Activated naive CD4-positive, alpha-beta T cell treated with anti-CD3 and anti-CD28 coated beads, Interleukin-2, amount 50 U/mL, for 72 hours (primary cell): ENCODE results near the gene CD3E. TPM values are rescaled to one million over a fixed set of nuclear protein-coding genes. Genes with fewer than 3 reads are reported as not detected.
A peak's percentile ranks its signal among the peaks of the same experiment; 100 is the strongest.

ENCODE experiments used
- ATAC-seq, 2 donors: fragments of 150-1000 bp; cut with Tn5 transposase; 2 replicates each; pipeline ENCODE4 v1.10.0; 2021; ENCODE audit warnings: mild to moderate bottlenecking in 2 of 2, moderate library complexity in 2 of 2
- DNase-seq, 2 donors: peaks; one replicate each; pipeline ENCODE4 v3.0.0; 2021 to 2022; ENCODE audit warnings: low spot score in 2 of 2
- H3K27ac Mint-ChIP-seq, 2 donors: one replicate each; pipeline ENCODE4 v1.8.0; 2022; ENCODE audit warnings: mild to moderate bottlenecking in 2 of 2, mixed read lengths in 2 of 2
- H3K36me3 Mint-ChIP-seq, 2 donors: one replicate each; pipeline ENCODE4 v1.8.0; 2022; ENCODE audit warnings: mixed read lengths in 2 of 2
- H3K9me3 Mint-ChIP-seq, 2 donors: one replicate each; pipeline ENCODE4 v1.8.0; 2022; ENCODE audit warnings: mixed read lengths in 2 of 2
- total RNA-seq, 2 donors: library from RNA; stranded (reverse); gene quantifications; one replicate each; pipeline ENCODE4 v1.2.3, GENCODE V29; 2022

Gene CD3E
- 100 to 1,000 TPM; 371 to 455 TPM for total RNA-seq

GRCh38 chr11:118304568-118305248 lies at the start of gene CD3E:
Gene CD3E, plus strand, starts transcription at chr11:118304730. Its CDS starts 223 bp downstream, at chr11:118304953.
- ATAC-seq (peak; percentile 72 to 74), DNase-seq (peak; percentile 57 to 70)
- Mint-ChIP-seq H3K27ac (peak within 1 kb of the TSS; percentile 97 to 100), H3K36me3 (peaks cover 42 to 50% of the 10 kb centered on the region in 2 donors), H3K9me3 (no peaks in the 10 kb centered on the region)

GRCh38 chr11:118258410-118258809 lies 46.1 kb upstream of the CD3E start:
- peak in 1 of 2 donors; percentile 33 for ATAC-seq

GRCh38 chr11:118259138-118259537 lies 45.4 kb upstream of the CD3E start:
- H3K27ac Mint-ChIP-seq: no peak overlapping the region
- H3K36me3 Mint-ChIP-seq: peaks cover 57 to 81% of the 10 kb centered on the region in 2 donors
- no peak for DNase-seq
- no peak for ATAC-seq
- H3K9me3 Mint-ChIP-seq: no peaks in the 10 kb centered on the region

More at GRCh38 chr11:118258410-118258809, 46.1 kb upstream of the CD3E start:
- Mint-ChIP-seq H3K27ac (no peak overlapping the region), H3K9me3 (no peaks in the 10 kb centered on the region), H3K36me3 (peaks cover 50 to 73% of the 10 kb centered on the region in 2 donors)
- no peak for DNase-seq

- H3K36me3 Mint-ChIP-seq: peaks cover 58 to 76% of the 10 kb centered on the region in 2 donors
- no peak for DNase-seq
Measured at GRCh38 chr11:118260353-118260752, 44.2 kb upstream of the CD3E start.

GRCh38 chr11:118263112-118263511 lies 41.4 kb upstream of the CD3E start:
- Mint-ChIP-seq H3K27ac (peak overlapping the region in 1 of 2 donors; percentile 84), H3K9me3 (no peaks in the 10 kb centered on the region), H3K36me3 (peaks cover 51 to 58% of the 10 kb centered on the region in 2 donors)
- no peak for DNase-seq
- ATAC-seq: peak in 1 of 2 donors; percentile 44

More at GRCh38 chr11:118260353-118260752, 44.2 kb upstream of the CD3E start:
- Mint-ChIP-seq H3K27ac (no peak overlapping the region), H3K9me3 (no peaks in the 10 kb centered on the region)
- peak in 1 of 2 donors; percentile 39 for ATAC-seq

GRCh38 chr11:118263695-118264568 lies 40.6 kb upstream of the CD3E start, which contains the start of gene MPZL2:
Gene MPZL2, minus strand, starts transcription at chr11:118264297. Its CDS starts 144 bp downstream, at chr11:118264153.
- peak within 1 kb of the TSS; percentile 84 to 91 for H3K27ac Mint-ChIP-seq
- H3K9me3 Mint-ChIP-seq: no peaks in the 10 kb centered on the region
- peaks cover 42 to 50% of the 10 kb centered on the region in 2 donors for H3K36me3 Mint-ChIP-seq
- ATAC-seq (peak; percentile 84 to 87), DNase-seq (peak in 1 of 2 donors; percentile 61)

GRCh38 chr11:118264569-118265465 lies 39.7 kb upstream of the CD3E start:
- H3K36me3 Mint-ChIP-seq: peaks cover 34 to 41% of the 10 kb centered on the region in 2 donors
- peak overlapping the region; percentile 84 to 91 for H3K27ac Mint-ChIP-seq
- DNase-seq (no peak), ATAC-seq (no peak)
- H3K9me3 Mint-ChIP-seq: no peaks in the 10 kb centered on the region

- Mint-ChIP-seq H3K9me3 (no peaks in the 10 kb centered on the region), H3K36me3 (peaks cover 29 to 32% of the 10 kb centered on the region in 2 donors), H3K27ac (no peak overlapping the region)
- DNase-seq (no peak), ATAC-seq (no peak)
Measured at GRCh38 chr11:118265954-118266353, 38.6 kb upstream of the CD3E start.

- Mint-ChIP-seq H3K27ac (no peak overlapping the region), H3K36me3 (peaks cover 20 to 22% of the 10 kb centered on the region in 2 donors), H3K9me3 (no peaks in the 10 kb centered on the region)
- ATAC-seq: no peak
- DNase-seq: no peak
Measured at GRCh38 chr11:118267486-118267885, 37.0 kb upstream of the CD3E start.

- Mint-ChIP-seq H3K27ac (no peak overlapping the region), H3K9me3 (peaks cover 3 to 8% of the 10 kb centered on the region in 2 donors), H3K36me3 (no peaks in the 10 kb centered on the region)
- DNase-seq (no peak), ATAC-seq (no peak)
Measured at GRCh38 chr11:118272001-118272400, 32.5 kb upstream of the CD3E start.

- no peak for ATAC-seq
- DNase-seq: no peak
- Mint-ChIP-seq H3K27ac (no peak overlapping the region), H3K36me3 (no peaks in the 10 kb centered on the region), H3K9me3 (peaks cover 3 to 8% of the 10 kb centered on the region in 2 donors)
Measured at GRCh38 chr11:118274186-118274585, 30.3 kb upstream of the CD3E start.

GRCh38 chr11:118275176-118275575 lies 29.4 kb upstream of the CD3E start:
- ATAC-seq: peak; percentile 55 to 73
- H3K9me3 Mint-ChIP-seq: peaks cover 3 to 8% of the 10 kb centered on the region in 2 donors
- peak overlapping the region in 1 of 2 donors; percentile 90 for H3K27ac Mint-ChIP-seq
- no peaks in the 10 kb centered on the region for H3K36me3 Mint-ChIP-seq
- DNase-seq: no peak

- H3K36me3 Mint-ChIP-seq: no peaks in the 10 kb centered on the region
- H3K27ac Mint-ChIP-seq: peak overlapping the region; percentile 5 to 90
- ATAC-seq (no peak), DNase-seq (no peak)
- peaks cover 3 to 8% of the 10 kb centered on the region in 2 donors for H3K9me3 Mint-ChIP-seq
Measured at GRCh38 chr11:118276422-118276821, 28.1 kb upstream of the CD3E start.

GRCh38 chr11:118277312-118277711 lies 27.2 kb upstream of the CD3E start:
- H3K27ac Mint-ChIP-seq: peak overlapping the region in 1 of 2 donors; percentile 90
- no peak for DNase-seq

GRCh38 chr11:118281284-118281683 lies 23.2 kb upstream of the CD3E start:
- ATAC-seq (peak; percentile 19 to 71), DNase-seq (no peak)
- H3K9me3 Mint-ChIP-seq: no peaks in the 10 kb centered on the region
- peaks cover 0 to 6% of the 10 kb centered on the region in 2 donors for H3K36me3 Mint-ChIP-seq
- peak overlapping the region; percentile 61 to 64 for H3K27ac Mint-ChIP-seq

More at GRCh38 chr11:118277312-118277711, 27.2 kb upstream of the CD3E start:
- peaks cover 3 to 8% of the 10 kb centered on the region in 2 donors for H3K9me3 Mint-ChIP-seq
- H3K36me3 Mint-ChIP-seq: no peaks in the 10 kb centered on the region
- ATAC-seq: peak; percentile 57 to 69

GRCh38 chr11:118282606-118283005 lies 21.9 kb upstream of the CD3E start:
- Mint-ChIP-seq H3K27ac (peak overlapping the region in 1 of 2 donors; percentile 75), H3K9me3 (no peaks in the 10 kb centered on the region), H3K36me3 (peaks cover 0 to 6% of the 10 kb centered on the region in 2 donors)
- ATAC-seq (no peak), DNase-seq (no peak)
